Eye (tissue), 1 donor: ENCODE data around the gene TWNK.

Experiments
- DNase-seq: peaks from one replicate; pipeline ENCODE4 v3.0.0-alpha.2; 2015

TWNK gene

GRCh38 chr10:101013365-101013825 is 26.1 kb downstream of the TWNK start:
- no peak for DNase-seq

GRCh38 chr10:101014230-101014884 is 27.0 kb downstream of the TWNK start:
- peak; percentile 91 for DNase-seq

- DNase-seq, result no peak
These were observed 27.7 kb downstream of the TWNK start for GRCh38 chr10:101014966-101015581.

- no peak for DNase-seq
These were observed 28.2 kb downstream of the TWNK start for GRCh38 chr10:101015582-101015973.

- no peak for DNase-seq
These were observed 29.5 kb downstream of the TWNK start for GRCh38 chr10:101016814-101017213.

- peak; percentile 66 for DNase-seq
These were observed 30.8 kb downstream of the TWNK start for GRCh38 chr10:101018118-101018599.

GRCh38 chr10:101018600-101019439 is 31.5 kb downstream of the TWNK start:
- peak; percentile 92 for DNase-seq

GRCh38 chr10:101019440-101019703 is 32.0 kb downstream of the TWNK start:
- no peak for DNase-seq

GRCh38 chr10:101020427-101021075 is 33.2 kb downstream of the TWNK start:
- no peak for DNase-seq

GRCh38 chr10:101021239-101021638 is 33.9 kb downstream of the TWNK start:
- DNase-seq, result no peak

- DNase-seq, result no peak
These were observed 34.4 kb downstream of the TWNK start for GRCh38 chr10:101021692-101022251.

- no peak for DNase-seq
These were observed 35.8 kb downstream of the TWNK start for GRCh38 chr10:101022967-101023705.

- no peak for DNase-seq
These were observed 39.9 kb downstream of the TWNK start for GRCh38 chr10:101027106-101027720.

GRCh38 chr10:101028446-101029337 is 41.3 kb downstream of the TWNK start:
- no peak for DNase-seq

GRCh38 chr10:101029520-101030295 is 42.4 kb downstream of the TWNK start:
- no peak for DNase-seq

GRCh38 chr10:101030496-101031127 is 43.3 kb downstream of the TWNK start:
- no peak for DNase-seq

GRCh38 chr10:101031128-101031795 is 43.9 kb downstream of the TWNK start, which contains the start of the genes PDZD7 and SFXN3:
TSS of gene PDZD7 (minus strand) at chr10:101031129. CDS start at chr10:101030219, 910 bp downstream.
TSS of gene SFXN3 (plus strand) at chr10:101031234. CDS start at chr10:101034695, 3,461 bp downstream.
- DNase-seq, result peak; percentile 96
